ENCODE results near the gene KIAA0408. TPM values are rescaled to one million over a fixed set of nuclear protein-coding genes. Genes with fewer than 3 reads are reported as not detected.

KIAA0408 gene
- total and polyA plus RNA-seq, 2 of the 8 experiments (the other 6 are each of a cell fraction or from before 2014, with no cell fraction given): 3.3 to 10.8 TPM

DNA sequence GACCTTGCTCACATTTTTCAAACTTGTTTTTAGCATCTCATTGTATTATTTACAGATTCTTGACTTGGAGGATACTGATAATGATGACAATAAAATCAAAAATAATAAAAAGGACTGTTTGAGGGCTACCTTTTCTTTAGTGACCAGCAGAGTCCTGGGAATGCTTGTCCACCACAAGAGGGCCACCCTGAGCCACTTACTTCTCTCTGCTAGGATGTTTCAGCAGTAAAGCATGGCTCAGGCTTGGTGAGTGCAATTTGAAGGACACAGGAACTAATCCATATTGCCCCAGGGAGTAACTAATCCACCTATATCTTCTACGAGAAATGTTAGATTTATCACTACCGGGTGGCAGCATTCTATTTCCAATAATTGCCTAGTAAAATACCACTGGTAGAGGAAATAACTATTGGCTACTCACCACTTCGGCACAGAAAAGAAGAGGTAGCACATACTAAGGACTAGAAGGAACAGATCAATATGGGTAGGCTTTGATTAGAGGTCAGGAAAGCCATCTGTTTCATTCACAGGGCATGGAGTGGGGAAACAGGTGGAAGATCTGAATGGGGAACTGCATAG, 5.8 kb upstream of the KIAA0408 start (continued):
- TF ChIP-seq, protein P1, sequence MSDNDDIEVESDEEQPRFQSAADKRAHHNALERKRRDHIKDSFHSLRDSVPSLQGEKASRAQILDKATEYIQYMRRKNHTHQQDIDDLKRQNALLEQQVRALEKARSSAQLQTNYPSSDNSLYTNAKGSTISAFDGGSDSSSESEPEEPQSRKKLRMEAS (IDR thresholded peaks at IDR 0.05): peak; percentile 75
- TF ChIP-seq NRF1 (IDR thresholded peaks at IDR 0.05; ENCODE audit: low read depth, low read length): no peak
- TF ChIP-seq EZH2 (IDR thresholded peaks at IDR 0.05; ENCODE audit: low read depth, low read length, severe bottlenecking): no peak
- TF ChIP-seq TEAD4 (IDR thresholded peaks at IDR 0.05; ENCODE audit: low read depth, low read length): no peak
- TF ChIP-seq POLR2A (IDR thresholded peaks at IDR 0.05; ENCODE audit: control extremely low read depth in 1 of 2, low read depth in 2 of 2, low read length in 2 of 2): no peak
- TF ChIP-seq TBP (IDR thresholded peaks at IDR 0.05; ENCODE audit: low read depth, low read length): no peak
- TF ChIP-seq SP2 (IDR thresholded peaks at IDR 0.05; ENCODE audit: low read length): no peak
- peak; percentile 92 to 94 for TF ChIP-seq RAD21 (IDR thresholded peaks at IDR 0.05 in 1 of 2, conservative IDR thresholded peaks at IDR 0.05 in 1 of 2; ENCODE audit: low read depth in 2 of 2, low read length in 2 of 2)

Measured in H1 (cell line).